Endothelial cell of umbilical vein (primary cell): Measurements from ENCODE around the gene PDCD7.

Experiments used
- CTCF ChIP-seq, 2 donors: IDR thresholded peaks; 1 replicate in 1 of 2; 2 replicates in 1 of 2; pipeline ENCODE4 v1.5.1; 2011; ENCODE audit warnings: low read length in 2 of 2, mild to moderate bottlenecking in 2 of 2, moderate library complexity in 2 of 2, control low read depth in 1 of 2, inconsistent platforms in 1 of 2, low read depth in 1 of 2; ENCODE audit not compliant: insufficient read depth in 1 of 2; ENCODE audit errors: extremely low read depth in 1 of 2
- EZH2 ChIP-seq: IDR thresholded peaks from 2 replicates; pipeline ENCODE4 v1.6.1; 2012; ENCODE audit warnings: borderline replicate concordance, low read depth, mild to moderate bottlenecking, moderate library complexity, low read length, inconsistent platforms; ENCODE audit not compliant: severe bottlenecking
- FOS ChIP-seq: IDR thresholded peaks from 2 replicates; pipeline ENCODE4 v1.6.1; 2011; ENCODE audit warnings: mild to moderate bottlenecking, low read length, moderate library complexity, borderline replicate concordance; ENCODE audit not compliant: insufficient read depth
- GATA2 ChIP-seq: IDR thresholded peaks from 2 replicates; pipeline ENCODE4 v1.7.0; 2011; ENCODE audit warnings: low read depth, mild to moderate bottlenecking, moderate library complexity, mixed read lengths, low read length; ENCODE audit not compliant: insufficient read length, insufficient read depth
- MAX ChIP-seq: IDR thresholded peaks from 2 replicates; pipeline ENCODE4 v1.6.1; 2011; ENCODE audit not compliant: insufficient read depth, insufficient read length
- POLR2A ChIP-seq: IDR thresholded peaks from 2 replicates; pipeline ENCODE4 v1.6.1; 2012; ENCODE audit warnings: low read depth, mild to moderate bottlenecking, control low read depth, low read length
- POLR2AphosphoS5 ChIP-seq: IDR thresholded peaks from 2 replicates; pipeline ENCODE4 v1.6.1; 2012; ENCODE audit warnings: low read depth, mild to moderate bottlenecking, control low read depth, low read length, moderate library complexity; ENCODE audit not compliant: insufficient read depth

GRCh38 chr15:65095747-65096104 lies 37.9 kb downstream of the PDCD7 start:
- TF ChIP-seq CTCF (IDR thresholded peaks at IDR 0.05; ENCODE audit: extremely low read depth in 1 of 2, insufficient read depth in 1 of 2, low read depth in 1 of 2, low read length in 2 of 2) (no peak), EZH2 (no peak), POLR2A (no peak), MAX (no peak), FOS (no peak), POLR2AphosphoS5 (no peak), GATA2 (no peak)
